Activated CD4-positive, alpha-beta memory T cell treated with anti-CD3 and anti-CD28 coated beads for 36 hours (primary cell): ENCODE results near the gene SRPK2. TPM values are rescaled to one million over a fixed set of nuclear protein-coding genes. Genes with fewer than 3 reads are reported as not detected.

Source experiments
- CTCF ChIA-PET: fragments of 350-600 bp; sonication (Branson Sonifier 250); formaldehyde crosslinking; loops from one replicate; lab custom pipeline; 2021; ENCODE audit warnings: antibody characterized with exemption, inconsistent platforms; lab: Charles Lee
- POLR2A ChIA-PET: fragments of 350-600 bp; sonication (Branson Sonifier 250); formaldehyde crosslinking; loops from one replicate; lab custom pipeline; 2021; ENCODE audit warnings: antibody characterized with exemption; lab: Charles Lee
- DNase-seq: peaks from one replicate; pipeline ENCODE4 v3.0.0-alpha.2; 2020
- H3K27ac Mint-ChIP-seq: one replicate; pipeline ENCODE4 v1.8.0; 2021; ENCODE audit warnings: mixed read lengths
- H3K27me3 Mint-ChIP-seq: one replicate; pipeline ENCODE4 v1.8.0; 2021; ENCODE audit warnings: mixed read lengths
- H3K36me3 Mint-ChIP-seq: one replicate; pipeline ENCODE4 v1.8.0; 2021; ENCODE audit warnings: mixed read lengths
- H3K4me1 Mint-ChIP-seq: one replicate; pipeline ENCODE4 v1.8.0; 2021; ENCODE audit warnings: low read depth, mixed read lengths
- H3K4me3 Mint-ChIP-seq: one replicate; pipeline ENCODE4 v1.8.0; 2021; ENCODE audit warnings: mild to moderate bottlenecking, mixed read lengths
- H3K9me3 Mint-ChIP-seq: one replicate; pipeline ENCODE4 v1.8.0; 2021; ENCODE audit warnings: mixed read lengths
- intact Hi-C: fragments of 100-400 bp; cut with micrococcal nuclease; formaldehyde crosslinking; loops from one replicate; pipeline ENCODE4 v1.15.1; 2023
- total RNA-seq, 2 experiments: library from RNA; stranded (reverse); gene quantifications; one replicate each; pipeline ENCODE4 v1.2.3, GENCODE V29; 2021

The SRPK2 gene
- total RNA-seq, 2 experiments from 2014 or later = 39.1 to 40.6 TPM

GRCh38 chr7:105136221-105136620 lies 252.5 kb downstream of the SRPK2 start:
- CTCF ChIA-PET = interaction anchor here (0.8 to 1.8 kb wide), 2 partner anchors 16 to 154 kb away, joined by 3 to 6 read pairs; no protein-coding TSS in a partner anchor
- Mint-ChIP-seq H3K27me3 (no peaks in the 10 kb centered on the region), H3K4me1 (peaks cover 19% of the 10 kb centered on the region), H3K27ac (no peak overlapping the region), H3K9me3 (no peaks in the 10 kb centered on the region), H3K36me3 (peaks cover 11% of the 10 kb centered on the region), H3K4me3 (no peak overlapping the region)
- intact Hi-C loops = no loop called here
- DNase-seq = no peak
- POLR2A ChIA-PET = no interaction called here

- Mint-ChIP-seq H3K4me3 (no peak overlapping the region), H3K4me1 (peaks cover 25% of the 10 kb centered on the region), H3K36me3 (peaks cover 9% of the 10 kb centered on the region), H3K9me3 (no peaks in the 10 kb centered on the region), H3K27me3 (no peaks in the 10 kb centered on the region), H3K27ac (no peak overlapping the region)
- CTCF ChIA-PET = no interaction called here
- intact Hi-C loops = loop anchor here (5.0 kb wide), 2 partner anchors 173 to 203 kb away; no protein-coding TSS in a partner anchor
- no peak for DNase-seq
- POLR2A ChIA-PET = interaction anchor here (0.7 kb wide), 1 partner anchor 20 kb away, joined by 3 read pairs; no protein-coding TSS in a partner anchor
Measured at GRCh38 chr7:105133986-105134655, 254.6 kb downstream of the SRPK2 start.

GRCh38 chr7:105133358-105133757 lies 255.4 kb downstream of the SRPK2 start:
- CTCF ChIA-PET = no interaction called here
- POLR2A ChIA-PET = no interaction called here
- peaks cover 25% of the 10 kb centered on the region for H3K4me1 Mint-ChIP-seq
- intact Hi-C loops = loop anchor here (5.0 kb wide), 2 partner anchors 174 to 204 kb away; no protein-coding TSS in a partner anchor
- peaks cover 9% of the 10 kb centered on the region for H3K36me3 Mint-ChIP-seq
- no peak overlapping the region for H3K4me3 Mint-ChIP-seq
- H3K27ac Mint-ChIP-seq = no peak overlapping the region
- no peaks in the 10 kb centered on the region for H3K27me3 Mint-ChIP-seq
- H3K9me3 Mint-ChIP-seq = no peaks in the 10 kb centered on the region
- no peak for DNase-seq

DNA sequence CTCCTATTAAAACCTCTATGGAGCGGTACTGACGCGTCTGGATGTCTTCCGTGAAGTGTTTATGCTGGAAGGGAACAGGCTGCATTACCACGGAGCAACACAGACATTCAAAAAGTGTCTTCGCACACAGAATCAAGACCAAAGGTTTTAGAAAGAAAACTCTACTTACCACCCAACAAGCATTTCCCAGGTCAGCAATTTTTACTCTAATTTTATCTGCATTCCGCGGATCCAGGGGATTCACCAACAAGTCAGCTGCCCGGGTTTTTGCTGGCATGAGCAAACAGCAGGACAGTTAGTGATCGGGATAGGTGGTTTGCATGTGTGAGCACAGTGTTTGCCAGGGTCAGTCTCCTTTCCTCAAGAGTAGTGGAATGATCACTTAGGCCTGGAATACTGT lies 255.9 kb downstream of the SRPK2 start:
- no peak overlapping the region for H3K4me3 Mint-ChIP-seq
- POLR2A ChIA-PET = no interaction called here
- CTCF ChIA-PET = no interaction called here
- H3K27me3 Mint-ChIP-seq = no peaks in the 10 kb centered on the region
- H3K27ac Mint-ChIP-seq = no peak overlapping the region
- peaks cover 25% of the 10 kb centered on the region for H3K4me1 Mint-ChIP-seq
- peaks cover 7% of the 10 kb centered on the region for H3K36me3 Mint-ChIP-seq
- H3K9me3 Mint-ChIP-seq = no peaks in the 10 kb centered on the region
- intact Hi-C loops = loop anchor here (5.0 kb wide), 2 partner anchors 174 to 204 kb away; no protein-coding TSS in a partner anchor
- no peak for DNase-seq

DNA sequence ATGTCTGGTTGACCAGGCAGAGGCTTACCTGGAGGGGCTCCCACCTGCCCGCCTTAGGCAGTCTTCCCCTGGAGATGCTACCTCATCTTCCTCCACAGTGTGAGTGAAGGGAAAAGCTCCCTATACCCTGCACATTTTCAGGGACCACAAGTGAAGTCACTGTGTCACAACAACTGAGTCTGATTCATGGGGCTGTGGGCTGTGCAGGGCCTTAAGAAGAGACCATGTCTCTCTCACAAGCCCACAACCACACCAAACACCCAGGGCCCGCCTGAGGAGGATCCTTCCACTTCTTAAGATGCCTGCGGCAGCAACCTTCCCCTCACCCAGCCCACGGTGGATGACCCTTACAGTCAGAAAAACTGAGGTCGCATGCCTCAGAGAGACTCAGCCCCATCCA lies 256.4 kb downstream of the SRPK2 start:
- ChIA-PET CTCF (no interaction called here), POLR2A (no interaction called here)
- H3K36me3 Mint-ChIP-seq = peaks cover 7% of the 10 kb centered on the region
- H3K4me3 Mint-ChIP-seq = no peak overlapping the region
- intact Hi-C loops = loop anchor here (5.0 kb wide), 2 partner anchors 175 to 205 kb away; no protein-coding TSS in a partner anchor
- H3K27ac Mint-ChIP-seq = no peak overlapping the region
- no peaks in the 10 kb centered on the region for H3K9me3 Mint-ChIP-seq
- DNase-seq = no peak
- H3K27me3 Mint-ChIP-seq = no peaks in the 10 kb centered on the region
- peaks cover 26% of the 10 kb centered on the region for H3K4me1 Mint-ChIP-seq

DNA sequence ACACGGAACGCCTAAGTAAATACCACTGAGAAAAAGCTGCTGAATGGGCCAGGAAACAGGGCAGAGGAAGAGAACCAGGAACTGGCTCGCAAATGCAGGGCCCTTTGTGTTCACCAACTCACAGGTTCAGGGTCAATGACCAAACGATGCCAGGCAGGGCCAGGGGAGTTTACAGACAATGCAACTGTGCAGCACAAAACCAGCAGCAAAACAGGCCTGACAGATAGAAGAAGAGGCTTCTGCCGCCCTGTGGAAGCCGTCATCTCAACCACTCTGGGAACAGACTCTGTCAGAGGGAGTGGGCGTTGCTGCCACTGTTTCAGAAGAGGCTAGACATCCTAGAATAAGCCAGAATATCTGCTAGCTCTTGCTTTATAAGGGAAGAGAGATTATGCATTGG lies 256.8 kb downstream of the SRPK2 start:
- ChIA-PET CTCF (interaction anchor here (1.1 kb wide), 1 partner anchor 210 kb away, joined by 4 read pairs; no protein-coding TSS in a partner anchor), POLR2A (interaction anchor here (0.6 kb wide), 1 partner anchor 11 kb away, joined by 4 read pairs; no protein-coding TSS in a partner anchor)
- peak; percentile 48 for DNase-seq
- intact Hi-C loops = loop anchor here (5.0 kb wide), 2 partner anchors 175 to 205 kb away; no protein-coding TSS in a partner anchor
- Mint-ChIP-seq H3K27ac (no peak overlapping the region), H3K4me3 (no peak overlapping the region), H3K4me1 (peaks cover 28% of the 10 kb centered on the region), H3K36me3 (peaks cover 6% of the 10 kb centered on the region), H3K27me3 (no peaks in the 10 kb centered on the region), H3K9me3 (no peaks in the 10 kb centered on the region)

DNA sequence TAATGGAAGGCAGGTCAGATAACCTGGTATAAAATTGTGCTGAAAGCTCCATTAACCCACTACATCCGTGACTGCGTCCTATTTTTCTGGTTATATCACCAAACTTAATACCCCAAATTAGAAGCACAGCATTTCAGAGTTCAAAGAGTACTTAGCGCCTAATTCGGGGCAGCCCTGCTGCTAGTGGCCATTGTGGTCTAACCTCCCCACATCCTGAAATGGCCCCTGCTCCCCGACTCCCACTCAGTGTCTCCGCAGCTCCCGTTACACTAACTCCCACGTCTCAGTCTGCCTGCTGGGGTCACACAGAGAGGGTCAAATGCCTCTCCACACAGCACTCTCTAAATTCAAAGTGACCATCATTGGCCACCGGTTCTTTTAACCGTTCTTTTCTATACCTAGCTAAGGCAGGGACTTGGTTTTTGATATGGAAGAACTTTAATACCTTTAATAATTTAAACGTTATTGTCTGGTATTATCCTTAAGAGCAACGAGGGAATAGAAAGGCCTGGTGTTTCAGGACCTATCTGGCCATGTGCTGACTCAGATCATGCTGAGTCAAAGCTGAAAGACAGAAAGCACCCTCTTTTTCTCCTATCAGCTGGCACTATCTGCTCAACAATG lies 257.6 kb downstream of the SRPK2 start:
- CTCF ChIA-PET = interaction anchor here (1.1 to 1.2 kb wide), 3 partner anchors 13 to 209 kb away, joined by 3 to 4 read pairs (median 3); no protein-coding TSS in a partner anchor
- POLR2A ChIA-PET = interaction anchor here (0.6 kb wide), 1 partner anchor 10 kb away, joined by 4 read pairs; no protein-coding TSS in a partner anchor
- intact Hi-C loops = loop anchor here (5.0 kb wide), 2 partner anchors 176 to 206 kb away; no protein-coding TSS in a partner anchor
- peaks cover 30% of the 10 kb centered on the region for H3K4me1 Mint-ChIP-seq
- peaks cover 6% of the 10 kb centered on the region for H3K36me3 Mint-ChIP-seq
- DNase-seq = peak; percentile 35
- no peaks in the 10 kb centered on the region for H3K9me3 Mint-ChIP-seq
- no peak overlapping the region for H3K4me3 Mint-ChIP-seq
- H3K27ac Mint-ChIP-seq = no peak overlapping the region
- no peaks in the 10 kb centered on the region for H3K27me3 Mint-ChIP-seq

GRCh38 chr7:105130580-105130979 lies 258.1 kb downstream of the SRPK2 start:
- intact Hi-C loops = loop anchor here (5.0 kb wide), 2 partner anchors 177 to 207 kb away; no protein-coding TSS in a partner anchor
- Mint-ChIP-seq H3K27me3 (no peaks in the 10 kb centered on the region), H3K27ac (no peak overlapping the region), H3K9me3 (no peaks in the 10 kb centered on the region), H3K36me3 (peaks cover 11% of the 10 kb centered on the region), H3K4me1 (peaks cover 31% of the 10 kb centered on the region), H3K4me3 (no peak overlapping the region)
- POLR2A ChIA-PET = no interaction called here
- DNase-seq = no peak
- CTCF ChIA-PET = interaction anchor here (1.1 to 1.2 kb wide), 4 partner anchors 11 to 208 kb away, joined by 3 to 4 read pairs (median 3); no protein-coding TSS in a partner anchor

- DNase-seq = no peak
Measured at GRCh38 chr7:105130048-105130447, 258.7 kb downstream of the SRPK2 start.

DNA sequence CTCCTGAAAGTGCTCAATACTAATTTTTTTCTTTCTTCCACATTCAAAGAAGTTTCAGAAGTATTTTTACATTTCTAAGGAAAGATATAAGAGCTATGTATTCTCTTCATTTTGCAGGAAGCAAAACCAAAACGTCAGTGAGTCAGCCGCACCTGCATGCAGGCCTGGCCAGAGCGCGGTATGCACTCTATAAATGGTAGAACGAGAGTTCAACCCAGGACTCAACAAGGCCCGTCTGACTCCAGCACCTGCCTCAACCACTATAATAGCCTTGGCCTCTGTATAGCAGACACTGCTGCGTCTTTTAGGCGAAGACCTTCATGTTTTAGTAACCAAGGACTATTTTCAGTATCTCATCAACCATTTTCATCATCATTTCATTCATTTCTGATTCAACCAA lies 261.5 kb downstream of the SRPK2 start:
- Mint-ChIP-seq H3K4me1 (peaks cover 36% of the 10 kb centered on the region), H3K9me3 (no peaks in the 10 kb centered on the region), H3K27ac (peak overlapping the region; percentile 42), H3K36me3 (peaks cover 22% of the 10 kb centered on the region), H3K4me3 (no peak overlapping the region), H3K27me3 (no peaks in the 10 kb centered on the region)
- POLR2A ChIA-PET = no interaction called here
- CTCF ChIA-PET = interaction anchor here (1.0 kb wide), 1 partner anchor 96 kb away, joined by 3 read pairs; no protein-coding TSS in a partner anchor
- intact Hi-C loops = no loop called here
- DNase-seq = no peak

More at GRCh38 chr7:105130048-105130447, 258.7 kb downstream of the SRPK2 start:
- POLR2A ChIA-PET = interaction anchor here (0.6 kb wide), 1 partner anchor 297 kb away, joined by 4 read pairs; no protein-coding TSS in a partner anchor
- intact Hi-C loops = loop anchor here (5.0 kb wide), 2 partner anchors 177 to 207 kb away; no protein-coding TSS in a partner anchor
- Mint-ChIP-seq H3K36me3 (peaks cover 15% of the 10 kb centered on the region), H3K9me3 (no peaks in the 10 kb centered on the region), H3K27ac (no peak overlapping the region), H3K4me1 (peaks cover 31% of the 10 kb centered on the region), H3K27me3 (no peaks in the 10 kb centered on the region), H3K4me3 (no peak overlapping the region)
- CTCF ChIA-PET = interaction anchor here (1.1 to 1.2 kb wide), 2 partner anchors 11 to 12 kb away, joined by 3 read pairs; no protein-coding TSS in a partner anchor

DNA sequence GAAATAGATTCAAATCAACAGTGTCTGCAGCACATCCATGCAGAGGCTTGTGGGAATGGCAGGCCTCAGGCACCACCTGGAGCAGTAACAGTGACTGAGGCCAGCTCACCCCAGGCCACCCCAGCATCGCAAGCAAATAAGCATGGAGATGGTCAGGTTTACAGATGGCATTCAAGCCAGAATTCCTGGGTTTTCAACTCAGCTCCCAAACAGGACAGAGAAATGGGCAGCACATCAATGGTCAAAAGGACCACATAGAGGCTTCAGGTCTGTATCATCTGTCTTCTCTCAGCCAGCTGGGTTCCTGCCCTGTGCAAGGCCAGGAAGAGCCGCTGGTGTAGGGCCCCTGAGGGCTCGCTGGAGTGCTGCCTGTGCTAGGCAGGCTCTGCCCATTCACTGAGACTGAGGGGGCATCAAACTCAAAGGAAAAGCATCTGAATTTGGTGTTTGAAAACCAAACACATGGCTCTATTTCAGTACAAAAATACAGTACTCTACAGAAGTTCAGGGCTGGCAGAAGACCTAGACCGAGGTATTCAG lies 262.2 kb downstream of the SRPK2 start:
- DNase-seq = no peak
- H3K4me1 Mint-ChIP-seq = peaks cover 32% of the 10 kb centered on the region
- H3K27ac Mint-ChIP-seq = no peak overlapping the region
- no peak overlapping the region for H3K4me3 Mint-ChIP-seq
- H3K9me3 Mint-ChIP-seq = no peaks in the 10 kb centered on the region
- intact Hi-C loops = no loop called here
- ChIA-PET CTCF (interaction anchor here (1.0 kb wide), 1 partner anchor 97 kb away, joined by 3 read pairs; no protein-coding TSS in a partner anchor), POLR2A (interaction anchor here (0.6 kb wide), 1 partner anchor 176 kb away, joined by 4 read pairs; no protein-coding TSS in a partner anchor)
- H3K27me3 Mint-ChIP-seq = no peaks in the 10 kb centered on the region
- peaks cover 22% of the 10 kb centered on the region for H3K36me3 Mint-ChIP-seq
